C4-2B (cell line): ENCODE data around the gene SYTL3.

ENCODE experiments used
- H3K27ac ChIP-seq: fragments of 450-650 bp; 2 replicates; pipeline ENCODE4 v1.5.1; 2017
- ZFX ChIP-seq: fragments of 450-650 bp; IDR thresholded peaks from 2 replicates; pipeline ENCODE4 v1.6.1; 2017
- TF ChIP-seq, protein P1 (sequence below): fragments of 450-650 bp; conservative IDR thresholded peaks from 2 replicates; pipeline ENCODE4 v1.5.1; 2017; ENCODE audit warnings: mild to moderate bottlenecking

Gene SYTL3

DNA sequence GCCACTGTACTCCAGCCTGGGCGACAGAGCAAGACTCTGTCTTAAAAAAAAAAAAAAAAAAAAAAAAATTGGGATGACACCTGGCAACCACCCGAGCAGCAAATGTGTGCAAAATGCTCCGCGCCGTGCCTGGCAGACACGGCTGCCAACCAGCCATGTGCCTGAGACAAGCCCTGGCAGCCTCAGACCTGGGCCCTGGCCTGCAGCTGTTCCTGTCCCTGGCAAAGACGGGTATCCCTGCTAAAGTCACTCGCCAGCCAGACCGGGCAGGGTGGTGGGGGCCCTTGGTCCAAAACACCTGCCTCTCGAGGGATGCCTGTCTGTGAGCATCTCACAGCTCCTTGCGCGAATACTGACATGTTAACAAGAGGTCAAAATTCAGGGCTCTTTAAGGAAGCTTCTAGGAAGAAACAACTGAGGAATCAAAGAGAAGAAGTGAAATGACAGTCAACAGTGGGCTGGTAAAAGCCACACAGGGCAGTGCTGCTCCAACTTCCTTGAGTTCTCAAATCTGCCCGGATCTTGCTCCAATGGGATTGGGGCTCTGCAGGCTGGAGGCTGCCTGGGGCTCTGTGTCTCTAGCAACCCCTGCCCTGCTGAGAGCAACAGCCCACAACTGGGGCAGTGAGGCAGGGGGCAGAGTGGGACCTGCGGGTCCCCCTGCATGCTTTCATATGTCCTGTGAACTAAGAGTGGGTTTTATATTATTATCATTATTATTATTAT, 53.4 kb downstream of the SYTL3 start:
- no peak overlapping the region for H3K27ac ChIP-seq
- TF ChIP-seq ZFX, result no peak
- TF ChIP-seq, protein P1, sequence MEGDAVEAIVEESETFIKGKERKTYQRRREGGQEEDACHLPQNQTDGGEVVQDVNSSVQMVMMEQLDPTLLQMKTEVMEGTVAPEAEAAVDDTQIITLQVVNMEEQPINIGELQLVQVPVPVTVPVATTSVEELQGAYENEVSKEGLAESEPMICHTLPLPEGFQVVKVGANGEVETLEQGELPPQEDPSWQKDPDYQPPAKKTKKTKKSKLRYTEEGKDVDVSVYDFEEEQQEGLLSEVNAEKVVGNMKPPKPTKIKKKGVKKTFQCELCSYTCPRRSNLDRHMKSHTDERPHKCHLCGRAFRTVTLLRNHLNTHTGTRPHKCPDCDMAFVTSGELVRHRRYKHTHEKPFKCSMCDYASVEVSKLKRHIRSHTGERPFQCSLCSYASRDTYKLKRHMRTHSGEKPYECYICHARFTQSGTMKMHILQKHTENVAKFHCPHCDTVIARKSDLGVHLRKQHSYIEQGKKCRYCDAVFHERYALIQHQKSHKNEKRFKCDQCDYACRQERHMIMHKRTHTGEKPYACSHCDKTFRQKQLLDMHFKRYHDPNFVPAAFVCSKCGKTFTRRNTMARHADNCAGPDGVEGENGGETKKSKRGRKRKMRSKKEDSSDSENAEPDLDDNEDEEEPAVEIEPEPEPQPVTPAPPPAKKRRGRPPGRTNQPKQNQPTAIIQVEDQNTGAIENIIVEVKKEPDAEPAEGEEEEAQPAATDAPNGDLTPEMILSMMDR, result no peak

DNA sequence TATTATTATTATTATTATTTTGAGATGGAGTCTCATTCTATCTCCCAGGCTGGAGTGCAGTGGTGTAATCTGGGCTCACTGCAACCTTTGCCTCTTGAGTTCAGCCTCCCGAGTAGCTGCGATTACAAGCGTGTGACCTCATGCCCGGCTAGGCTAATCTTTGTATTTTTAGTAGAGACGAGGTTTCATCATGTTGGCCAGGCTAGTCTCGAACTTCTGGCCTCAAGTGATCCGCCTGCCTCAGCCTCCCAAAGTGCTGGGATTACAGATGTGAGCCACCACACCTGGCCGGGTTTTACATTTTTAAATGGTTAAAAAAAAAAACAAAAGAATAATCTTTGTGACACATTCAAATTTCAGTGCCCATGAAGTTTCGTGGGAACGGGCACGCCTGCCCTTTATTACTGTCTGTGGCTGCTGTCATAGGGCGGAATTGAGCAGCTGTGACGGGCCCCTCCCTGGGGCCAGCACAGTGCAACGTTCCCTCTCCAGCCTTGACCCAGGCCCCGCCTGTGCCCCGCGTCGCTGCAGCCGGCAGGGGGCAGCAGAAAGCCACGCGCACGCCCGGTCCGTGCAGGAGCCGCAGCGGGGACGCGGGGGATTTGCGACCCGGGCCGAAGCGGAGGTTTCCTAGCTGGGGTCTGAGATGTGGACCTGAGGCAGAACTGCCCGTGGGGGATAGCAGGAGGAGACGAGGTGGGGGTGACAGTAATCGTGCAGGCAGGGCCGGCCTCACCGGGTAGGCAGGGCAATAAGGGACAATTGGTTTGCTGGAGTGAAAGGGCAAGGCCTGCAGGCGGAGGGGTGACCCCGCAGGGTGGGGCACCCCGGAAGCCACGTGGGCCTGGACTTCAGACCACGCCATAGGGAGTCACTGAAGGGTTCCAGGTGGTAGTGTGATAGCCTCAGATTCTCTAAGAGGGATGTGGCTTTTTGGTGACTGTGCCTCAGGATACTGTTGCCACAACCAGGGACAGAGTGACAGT, 54.3 kb downstream of the SYTL3 start:
- no peak for TF ChIP-seq ZFX
- TF ChIP-seq, protein P1, result peak; percentile 76
- H3K27ac ChIP-seq, result peak overlapping the region; percentile 19; the same call in 1 of the 2 replicates

DNA sequence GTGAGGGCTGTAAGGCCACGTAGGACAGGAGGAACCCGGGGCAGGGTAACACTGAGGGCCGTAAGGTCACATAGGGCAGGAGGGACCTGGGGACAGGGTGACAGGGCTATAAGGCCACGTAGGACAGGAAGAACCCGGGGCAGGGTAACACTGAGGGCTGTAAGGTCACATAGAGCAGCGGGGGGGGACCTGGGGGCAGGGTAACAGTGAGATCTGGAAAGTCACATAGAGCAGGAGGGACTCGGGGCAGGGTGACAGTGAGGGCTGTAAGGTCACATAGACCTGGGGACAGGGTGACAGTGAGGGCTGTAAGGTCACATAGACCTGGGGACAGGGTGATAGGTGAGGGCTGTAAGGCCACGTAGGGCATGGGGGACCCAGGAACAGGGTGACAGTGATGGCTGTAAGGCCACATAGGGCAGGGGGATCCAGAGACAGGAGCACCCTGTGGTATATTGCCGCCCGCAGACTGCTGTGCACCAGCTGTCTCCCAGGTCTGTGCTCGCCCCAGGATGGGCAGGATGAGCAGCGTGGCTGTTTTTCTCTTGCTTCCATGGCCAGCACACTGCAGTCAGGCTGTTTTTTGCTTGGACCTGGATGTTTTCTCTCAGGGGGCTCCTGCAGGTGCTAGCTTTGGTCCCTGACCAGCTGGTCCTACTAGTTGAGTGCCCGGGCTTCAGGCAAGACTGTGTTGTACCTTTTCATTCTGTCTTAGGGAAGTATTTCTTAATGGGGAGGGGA, 55.7 kb downstream of the SYTL3 start:
- H3K27ac ChIP-seq, result peak overlapping the region; percentile 36; the same call in 1 of the 2 replicates
- TF ChIP-seq ZFX, result no peak
- TF ChIP-seq, protein P1, result no peak

DNA sequence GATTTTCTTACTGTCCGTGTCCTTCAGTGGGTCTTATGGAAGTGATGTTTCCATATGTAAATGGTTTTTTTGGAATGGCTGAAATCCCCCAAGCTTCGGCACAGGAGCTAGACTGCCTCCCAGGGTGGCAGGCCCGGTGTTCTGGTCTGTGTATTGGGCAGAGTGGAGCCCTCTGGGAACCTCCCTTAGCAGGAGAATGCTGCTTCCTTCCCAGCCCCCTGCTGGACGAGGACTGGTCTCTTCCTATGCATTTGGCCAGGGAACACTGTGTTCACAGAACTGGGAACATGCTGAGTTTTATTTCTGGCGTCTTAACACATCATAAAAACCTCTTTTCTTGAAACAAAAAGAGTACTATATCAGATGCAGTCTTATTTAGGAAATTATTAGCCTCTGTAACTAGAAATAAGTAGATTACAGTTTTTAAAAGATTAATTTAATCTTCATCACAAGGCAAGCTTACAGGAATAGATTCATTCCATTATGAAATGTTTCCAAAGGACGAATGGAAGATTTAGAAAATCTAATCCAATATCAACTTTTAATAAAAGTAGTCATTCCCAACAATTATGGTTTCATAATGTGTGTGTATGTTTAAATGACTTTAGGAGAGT, 56.6 kb downstream of the SYTL3 start:
- TF ChIP-seq, protein P1, result peak; percentile 33
- no peak for TF ChIP-seq ZFX
- peak overlapping the region; percentile 36; the same call in 1 of the 2 replicates for H3K27ac ChIP-seq

DNA sequence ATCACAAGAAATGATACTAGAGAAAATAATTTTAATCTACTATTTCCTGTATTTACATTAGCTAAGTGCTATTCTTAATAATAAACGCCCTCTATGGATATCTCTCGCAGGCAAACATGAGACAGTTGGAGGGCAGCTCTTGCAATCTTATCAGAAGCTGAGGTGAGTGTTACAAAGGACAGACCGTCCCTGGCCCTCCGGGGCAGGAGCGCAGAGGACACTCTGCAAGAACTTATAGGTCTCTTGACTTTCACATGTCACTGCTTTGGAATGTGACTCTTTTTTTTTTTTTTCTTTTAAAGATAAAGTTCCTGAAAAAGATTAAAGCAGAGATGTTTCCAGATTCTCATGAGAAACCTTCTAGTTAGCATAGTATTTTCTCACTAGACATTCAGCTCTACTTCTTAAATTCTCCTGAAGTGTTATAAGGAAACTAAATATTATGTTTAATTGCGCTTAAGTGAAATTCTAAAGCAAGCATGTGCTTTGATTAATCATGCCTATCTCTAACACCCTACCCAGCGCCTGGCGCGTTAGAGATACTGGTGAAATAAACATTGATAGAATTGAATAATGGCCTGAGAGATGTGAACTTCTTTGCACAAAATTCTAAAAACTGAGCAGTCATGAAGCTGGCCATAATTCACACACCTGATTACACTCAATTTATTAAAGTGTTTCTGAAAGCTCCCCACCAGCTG, 57.4 kb downstream of the SYTL3 start:
- TF ChIP-seq ZFX, result no peak
- TF ChIP-seq, protein P1, result no peak
- no peak overlapping the region for H3K27ac ChIP-seq

DNA sequence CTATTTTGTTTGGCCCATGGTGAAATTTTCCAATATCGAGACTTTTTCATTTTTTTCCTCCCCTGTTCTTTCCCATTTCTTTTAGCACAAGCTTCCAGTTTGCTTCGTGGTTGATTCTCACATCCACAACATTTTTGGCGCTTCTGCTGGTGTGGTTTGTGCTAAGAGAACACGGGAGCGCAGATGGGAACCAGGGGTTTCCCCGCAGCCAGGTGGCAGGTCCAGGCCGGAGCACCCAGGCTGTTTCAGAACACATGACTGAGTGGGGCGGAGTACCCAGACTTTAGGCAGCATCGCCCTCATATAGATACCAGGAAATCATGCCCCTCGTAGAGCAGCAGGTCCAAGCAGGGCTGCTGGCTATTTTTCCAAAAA, 58.0 kb downstream of the SYTL3 start:
- TF ChIP-seq, protein P1, result no peak
- no peak for TF ChIP-seq ZFX
- H3K27ac ChIP-seq, result no peak overlapping the region
